Metanephros (tissue), 1 donor: ENCODE measurements around the gene LYZL4. TPM values are rescaled to one million over a fixed set of nuclear protein-coding genes. Genes with fewer than 3 reads are reported as not detected.

Experiments
- total RNA-seq: library from RNA; depleted of rRNA; stranded (reverse); fragments of >200 nt; gene quantifications from one replicate; pipeline ENCODE4 v1.2.3, GENCODE V29; 2014

LYZL4 gene
- not detected for total RNA-seq

GRCh38 chr3:42410370-42411131, at the start of gene LYZL4:
TSS of gene LYZL4 (minus strand) at chr3:42410610. CDS start at chr3:42407251, 3,359 bp downstream.

Other genes starting within 250 kb of the LYZL4 start
- gene CCK, start 144.4 kb downstream of the LYZL4 start, total RNA-seq, result 0.82 TPM
- 3.4 TPM for gene VIPR1, start 92.0 kb upstream of the LYZL4 start, total RNA-seq
- gene SEC22C, start 171.4 kb upstream of the LYZL4 start, total RNA-seq, result 47.0 TPM
- gene SS18L2, start 180.2 kb upstream of the LYZL4 start, total RNA-seq, result 13.1 TPM
- gene NKTR, start 190.1 kb upstream of the LYZL4 start, total RNA-seq, result 133 TPM
- 23.4 TPM for gene ZBTB47, start 243.1 kb upstream of the LYZL4 start, total RNA-seq